Endothelial cell of hepatic sinusoid (primary cell): Measurements from ENCODE around the gene PLEKHA5.
"Not testable (repeated sequence)": the region's sequence is repeated elsewhere in the genome, so short reads cannot be mapped to it uniquely, and the experiment has no call there.

Experiments
- in situ Hi-C: cut with HindIII; loops from 2 replicates; pipeline ENCODE4 v1.10.0; 2017; ENCODE audit warnings: low sequenced_read_pairs

PLEKHA5 gene, protein sequence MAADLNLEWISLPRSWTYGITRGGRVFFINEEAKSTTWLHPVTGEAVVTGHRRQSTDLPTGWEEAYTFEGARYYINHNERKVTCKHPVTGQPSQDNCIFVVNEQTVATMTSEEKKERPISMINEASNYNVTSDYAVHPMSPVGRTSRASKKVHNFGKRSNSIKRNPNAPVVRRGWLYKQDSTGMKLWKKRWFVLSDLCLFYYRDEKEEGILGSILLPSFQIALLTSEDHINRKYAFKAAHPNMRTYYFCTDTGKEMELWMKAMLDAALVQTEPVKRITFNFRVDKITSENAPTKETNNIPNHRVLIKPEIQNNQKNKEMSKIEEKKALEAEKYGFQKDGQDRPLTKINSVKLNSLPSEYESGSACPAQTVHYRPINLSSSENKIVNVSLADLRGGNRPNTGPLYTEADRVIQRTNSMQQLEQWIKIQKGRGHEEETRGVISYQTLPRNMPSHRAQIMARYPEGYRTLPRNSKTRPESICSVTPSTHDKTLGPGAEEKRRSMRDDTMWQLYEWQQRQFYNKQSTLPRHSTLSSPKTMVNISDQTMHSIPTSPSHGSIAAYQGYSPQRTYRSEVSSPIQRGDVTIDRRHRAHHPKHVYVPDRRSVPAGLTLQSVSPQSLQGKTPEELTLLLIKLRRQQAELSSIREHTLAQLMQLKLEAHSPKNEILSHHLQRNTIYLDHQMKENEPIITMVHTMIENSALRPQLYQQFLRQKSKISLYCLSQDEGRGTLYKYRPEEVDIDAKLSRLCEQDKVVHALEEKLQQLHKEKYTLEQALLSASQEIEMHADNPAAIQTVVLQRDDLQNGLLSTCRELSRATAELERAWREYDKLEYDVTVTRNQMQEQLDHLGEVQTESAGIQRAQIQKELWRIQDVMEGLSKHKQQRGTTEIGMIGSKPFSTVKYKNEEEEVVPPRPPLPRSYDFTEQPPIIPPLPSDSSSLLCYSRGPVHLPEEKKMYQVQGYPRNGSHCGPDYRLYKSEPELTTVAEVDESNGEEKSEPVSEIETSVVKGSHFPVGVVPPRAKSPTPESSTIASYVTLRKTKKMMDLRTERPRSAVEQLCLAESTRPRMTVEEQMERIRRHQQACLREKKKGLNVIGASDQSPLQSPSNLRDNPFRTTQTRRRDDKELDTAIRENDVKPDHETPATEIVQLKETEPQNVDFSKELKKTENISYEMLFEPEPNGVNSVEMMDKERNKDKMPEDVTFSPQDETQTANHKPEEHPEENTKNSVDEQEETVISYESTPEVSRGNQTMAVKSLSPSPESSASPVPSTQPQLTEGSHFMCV

DNA sequence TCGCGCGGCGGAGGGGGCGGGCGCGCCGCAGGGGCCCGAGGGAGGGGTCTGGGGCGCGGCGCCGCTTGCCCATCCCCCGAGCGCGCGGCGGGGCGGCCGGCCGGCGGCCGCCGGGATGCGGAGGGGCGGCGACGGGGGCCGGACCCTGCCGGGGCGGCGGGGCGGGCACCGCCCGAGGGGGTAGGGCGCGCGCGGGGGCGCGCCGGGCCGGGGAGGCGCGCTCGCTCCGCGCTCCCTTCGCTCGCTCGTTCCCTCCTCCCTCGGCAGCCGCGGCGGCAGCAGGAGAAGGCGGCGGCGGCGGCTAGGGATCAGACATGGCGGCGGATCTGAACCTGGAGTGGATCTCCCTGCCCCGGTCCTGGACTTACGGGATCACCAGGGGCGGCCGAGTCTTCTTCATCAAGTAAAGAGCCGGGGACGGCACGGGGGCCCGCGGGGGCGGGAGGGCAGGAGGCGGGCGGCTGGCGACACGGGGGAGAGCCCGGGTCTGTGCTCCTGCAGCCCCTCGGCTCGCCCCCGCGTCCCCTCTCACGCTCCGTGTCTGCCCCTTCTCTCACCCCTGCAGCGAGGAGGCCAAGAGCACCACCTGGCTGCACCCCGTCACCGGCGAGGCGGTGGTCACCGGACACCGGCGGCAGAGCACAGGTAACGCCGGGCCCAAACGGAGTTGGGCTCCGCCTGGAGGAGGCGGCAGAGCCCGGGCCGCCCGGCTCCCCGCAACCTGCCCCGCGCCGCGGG lies at the start of gene PLEKHA5:
PLEKHA5 (plus strand) TSS at position 248 of the 738 bp plus-strand sequence; CDS start at position 315, 67 bp downstream.
- in situ Hi-C loops = no loop called here

DNA sequence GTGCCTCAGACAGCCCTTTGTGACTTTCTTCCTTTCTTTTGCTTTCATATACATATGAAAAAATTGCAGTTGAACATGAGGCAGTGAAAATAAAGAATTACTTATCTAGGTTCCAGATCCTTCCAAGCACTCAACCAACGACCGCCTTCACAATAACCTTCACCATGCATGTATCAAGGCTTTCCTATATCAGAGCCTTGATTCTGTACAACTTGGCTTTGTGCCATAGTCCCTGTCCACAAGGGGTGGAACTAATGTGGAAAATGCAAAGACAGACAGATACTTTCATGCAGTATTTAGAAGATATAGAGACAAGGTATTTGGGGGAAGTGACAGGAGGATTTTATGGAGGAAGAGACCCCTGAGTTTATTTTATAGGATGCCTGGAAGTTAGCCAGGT lies 48.6 kb upstream of the PLEKHA5 start:
- in situ Hi-C loops = no loop called here

DNA sequence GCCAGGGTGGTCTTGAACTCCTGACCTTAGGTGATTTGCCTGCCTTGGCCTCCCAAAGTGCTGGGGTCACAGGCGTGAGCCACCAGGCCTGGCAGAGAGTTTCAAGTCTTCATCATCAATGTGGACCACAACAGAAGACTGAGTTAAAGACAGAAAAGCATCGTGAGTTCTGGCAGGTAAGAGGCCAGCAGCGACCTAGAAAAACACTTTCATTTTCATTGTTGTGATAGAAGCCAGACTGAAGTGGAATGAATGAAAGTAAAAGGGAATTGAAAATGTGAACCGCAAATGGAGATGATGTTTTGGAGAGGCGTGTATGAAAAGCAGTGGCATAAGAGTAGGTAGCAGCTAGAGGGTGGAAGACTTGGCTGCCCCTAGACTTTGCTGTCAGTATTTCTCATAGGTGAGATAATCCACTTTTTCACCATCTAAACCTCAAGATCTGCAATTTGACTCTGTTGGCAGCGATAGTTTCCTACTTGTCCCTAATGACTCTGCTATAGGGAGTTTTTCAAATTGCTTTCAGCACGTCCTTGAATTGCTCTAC lies 47.1 kb upstream of the PLEKHA5 start:
- in situ Hi-C loops = no loop called here

DNA sequence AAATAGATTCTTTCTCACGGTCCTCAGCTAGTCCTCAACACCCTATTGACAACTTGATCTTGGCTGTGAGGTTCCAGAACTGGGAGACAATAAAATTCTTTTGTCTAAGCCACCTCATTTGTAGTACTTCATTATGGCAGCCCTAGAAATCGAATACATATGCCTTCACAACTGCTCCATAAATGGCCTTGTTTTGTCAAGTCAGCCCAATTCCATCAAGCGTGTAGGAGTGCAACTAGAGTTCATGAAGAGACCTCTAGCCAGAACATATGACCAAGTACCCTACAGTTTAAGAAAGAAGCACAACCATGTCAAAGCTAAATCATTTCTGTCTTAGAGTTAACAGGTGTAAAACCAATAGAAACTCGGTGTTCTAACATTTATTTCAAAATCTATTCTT lies 45.0 kb upstream of the PLEKHA5 start:
- in situ Hi-C loops = no loop called here

DNA sequence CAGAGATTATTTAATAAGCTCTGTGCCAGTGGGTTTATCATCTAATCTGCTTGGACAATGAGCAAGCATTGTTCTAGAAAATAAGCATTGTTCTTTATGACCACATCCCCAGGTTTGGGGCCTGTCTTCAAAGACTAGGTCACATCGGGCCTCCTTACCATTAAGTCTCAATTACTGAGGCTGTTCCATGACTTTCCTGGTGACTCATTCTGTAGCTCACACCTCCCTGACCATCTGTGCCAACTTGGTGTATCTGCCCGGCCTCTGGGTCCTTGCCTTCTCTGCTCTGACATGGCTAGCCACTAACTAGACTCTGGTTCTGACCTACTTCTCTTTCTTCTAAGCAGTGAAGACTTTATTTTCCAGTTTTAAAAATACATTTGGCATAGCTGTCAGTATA lies 44.4 kb upstream of the PLEKHA5 start:
- in situ Hi-C loops = no loop called here

DNA sequence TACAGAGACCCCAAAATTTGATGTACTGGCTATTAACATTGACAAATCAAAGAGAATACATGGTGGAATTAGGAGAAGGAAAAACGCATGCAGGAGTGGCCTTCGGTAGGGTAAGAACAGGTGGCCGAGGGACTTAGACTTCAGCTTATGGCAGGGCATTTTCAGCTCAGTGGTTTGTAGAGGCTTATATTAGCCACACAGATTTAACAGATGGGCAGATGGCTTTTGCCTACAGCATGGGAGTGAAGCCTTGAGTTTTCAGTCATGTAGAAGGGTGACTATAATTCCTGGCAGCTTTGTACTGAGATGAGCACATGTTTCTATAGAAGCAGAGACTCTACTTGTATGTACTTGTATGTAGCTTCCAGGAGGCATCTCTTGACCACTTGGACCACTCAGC lies 40.9 kb upstream of the PLEKHA5 start:
- in situ Hi-C loops = no loop called here

DNA sequence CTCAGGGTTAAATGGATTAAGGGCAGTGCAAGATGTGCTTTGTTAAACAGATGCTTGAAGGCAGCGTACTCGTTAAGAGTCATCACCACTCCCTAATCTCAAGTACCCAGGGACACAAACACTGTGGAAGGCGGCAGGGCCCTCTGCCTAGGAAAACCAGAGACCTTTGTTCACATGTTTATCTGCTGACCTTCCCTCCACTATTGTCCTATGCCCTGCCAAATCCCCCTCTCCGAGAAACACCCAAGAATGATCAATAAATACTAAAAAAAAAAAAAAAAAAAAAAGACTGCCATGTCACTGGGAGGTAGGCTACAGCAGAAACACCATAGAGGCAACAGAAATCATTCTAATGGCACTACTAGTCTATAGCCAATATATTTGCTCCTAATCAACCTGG lies 37.1 kb upstream of the PLEKHA5 start:
- in situ Hi-C loops = not testable (repeated sequence)

DNA sequence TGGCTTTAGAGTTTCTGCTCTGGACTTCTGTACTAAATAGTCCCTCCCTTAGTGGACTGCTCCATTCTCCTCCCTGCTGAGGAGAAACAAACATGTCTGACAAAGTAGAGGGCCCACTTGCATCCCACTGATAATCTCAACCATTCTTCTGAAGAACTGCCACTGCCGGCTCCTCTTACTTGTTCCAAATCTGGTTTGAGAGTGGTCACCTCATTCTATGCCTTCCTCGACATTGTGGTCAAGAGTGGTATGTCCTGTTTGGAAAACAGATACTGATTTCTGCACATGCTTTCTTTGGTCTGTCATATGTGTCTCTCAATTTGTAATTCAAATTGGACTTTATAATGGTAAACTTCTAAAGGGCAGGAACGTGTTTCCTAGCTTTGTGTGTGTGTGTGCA lies 36.3 kb upstream of the PLEKHA5 start:
- in situ Hi-C loops = no loop called here

DNA sequence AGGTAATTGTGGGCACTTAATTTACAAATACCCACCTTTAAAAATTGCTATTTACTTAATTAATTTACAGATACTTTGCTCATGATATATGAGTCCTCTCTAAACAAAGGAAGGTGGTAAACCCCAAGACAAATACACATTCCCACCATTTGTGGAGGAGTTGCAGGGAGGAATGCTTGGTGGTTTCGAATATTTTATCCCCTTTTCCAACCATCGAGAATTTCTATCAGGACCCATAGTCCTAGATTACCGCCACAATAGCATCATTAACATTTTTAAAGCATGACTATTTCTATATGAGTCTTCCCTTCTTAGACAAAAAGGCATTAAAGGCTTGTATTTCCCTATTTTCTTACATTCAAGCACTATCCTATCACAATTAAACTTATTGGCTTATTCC lies 34.2 kb upstream of the PLEKHA5 start:
- in situ Hi-C loops = no loop called here

DNA sequence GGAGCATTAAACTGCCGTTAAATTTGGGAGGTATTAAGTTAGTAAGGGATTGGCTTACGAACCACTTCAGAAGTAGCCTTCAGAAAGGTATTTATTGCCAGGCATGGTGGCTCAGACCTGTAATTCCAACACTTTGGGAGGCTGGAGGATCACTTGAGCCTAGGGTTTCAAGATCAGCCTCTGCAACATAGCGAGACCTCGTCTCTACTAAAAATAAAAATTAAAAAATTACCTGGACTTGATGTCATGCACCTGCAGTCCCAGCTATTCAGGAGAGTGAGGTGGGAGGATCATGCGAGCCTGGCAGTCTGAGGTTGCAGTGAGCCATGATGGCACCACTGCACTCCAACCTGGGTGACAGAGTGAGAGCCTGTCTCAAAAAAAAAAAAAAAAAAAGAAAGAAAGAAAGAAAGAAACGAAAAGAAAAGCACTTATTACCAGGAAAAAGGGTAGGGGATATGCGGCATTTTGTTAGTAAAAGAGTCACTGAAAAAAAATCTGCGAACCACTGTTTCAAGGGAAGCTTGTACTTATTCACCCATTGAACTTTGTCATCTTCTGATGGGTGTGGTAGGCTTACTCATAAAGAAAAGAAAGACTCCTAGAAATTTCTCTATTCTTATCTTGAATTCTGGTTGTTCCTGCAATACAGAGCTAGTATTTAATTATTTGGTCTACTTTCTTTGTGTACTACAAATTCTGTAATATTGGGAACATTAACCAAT lies 33.6 kb upstream of the PLEKHA5 start:
- in situ Hi-C loops = no loop called here

DNA sequence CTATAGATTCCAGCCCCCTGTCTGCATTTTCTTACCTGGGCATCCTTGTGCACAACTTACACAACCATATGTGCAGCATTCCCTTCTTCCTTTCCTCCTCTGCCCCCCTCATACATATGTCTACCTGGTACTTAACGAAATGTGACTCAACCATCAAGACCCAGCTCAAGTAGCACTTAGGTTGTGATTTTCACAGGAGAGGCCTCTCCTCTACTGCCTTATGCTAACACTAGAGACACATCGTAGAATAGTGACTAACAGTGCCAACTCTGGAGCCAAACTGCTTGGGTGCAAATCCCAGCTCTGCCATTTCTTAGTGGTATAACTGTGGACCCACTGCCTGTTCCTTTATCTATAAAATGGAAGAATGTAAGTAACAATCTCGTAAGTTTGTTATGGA lies 24.1 kb upstream of the PLEKHA5 start:
- in situ Hi-C loops = no loop called here

DNA sequence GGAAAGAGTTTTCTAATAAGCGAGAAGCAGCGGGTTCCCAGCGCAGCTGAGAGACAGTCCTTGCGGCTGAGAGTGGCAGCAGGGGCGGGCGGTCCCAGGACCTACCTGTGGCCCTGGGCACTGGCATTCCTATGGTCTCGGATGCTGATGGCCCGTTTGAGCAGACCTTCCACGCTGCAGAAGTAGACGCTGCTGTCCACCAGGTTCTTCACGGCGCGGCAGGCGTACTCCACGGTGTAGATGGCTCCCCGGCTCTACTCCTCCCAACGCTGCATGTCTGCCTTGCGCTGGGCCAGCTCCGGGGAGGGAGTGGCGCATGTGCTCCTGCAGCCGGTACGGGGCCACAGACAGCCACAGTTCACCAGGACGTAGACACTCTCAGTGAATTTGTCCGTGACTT lies 21.8 kb upstream of the PLEKHA5 start:
- in situ Hi-C loops = no loop called here

DNA sequence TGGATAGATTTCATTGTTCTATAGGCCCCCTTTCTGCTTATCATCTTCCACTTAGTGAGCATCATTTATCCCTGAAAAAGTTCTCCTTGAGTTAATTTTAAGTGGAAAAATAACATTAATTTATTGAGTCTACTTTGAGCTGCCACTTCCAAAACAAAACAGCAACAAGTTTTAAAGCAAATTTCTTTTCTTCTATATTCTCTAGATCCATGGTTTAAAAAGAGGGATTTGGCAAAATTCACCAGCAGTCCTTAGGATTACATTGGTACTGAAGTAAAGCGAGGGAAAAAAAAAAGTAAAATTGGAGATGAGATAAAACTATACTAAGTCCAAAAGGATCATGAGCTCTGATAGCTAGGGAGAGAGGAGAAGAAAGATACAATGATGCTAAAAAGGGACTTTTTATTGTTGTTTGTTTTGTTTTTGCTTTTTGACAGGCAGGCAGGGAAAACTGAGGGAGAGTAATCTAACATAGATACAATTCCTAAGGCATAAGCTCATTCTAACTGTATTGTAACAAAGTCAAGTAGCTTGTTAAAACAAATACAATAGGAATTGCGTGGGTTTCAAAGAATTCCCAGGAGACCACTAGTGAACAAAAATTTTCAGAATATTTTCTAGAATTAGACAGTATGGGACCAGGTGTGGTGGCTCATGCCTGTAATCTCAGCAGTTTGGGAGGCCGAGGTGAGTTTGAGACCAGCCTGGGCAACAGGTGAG lies 19.2 kb upstream of the PLEKHA5 start:
- in situ Hi-C loops = loop anchor here (5.0 kb wide), 1 partner anchor 98 kb away; no protein-coding TSS in a partner anchor

DNA sequence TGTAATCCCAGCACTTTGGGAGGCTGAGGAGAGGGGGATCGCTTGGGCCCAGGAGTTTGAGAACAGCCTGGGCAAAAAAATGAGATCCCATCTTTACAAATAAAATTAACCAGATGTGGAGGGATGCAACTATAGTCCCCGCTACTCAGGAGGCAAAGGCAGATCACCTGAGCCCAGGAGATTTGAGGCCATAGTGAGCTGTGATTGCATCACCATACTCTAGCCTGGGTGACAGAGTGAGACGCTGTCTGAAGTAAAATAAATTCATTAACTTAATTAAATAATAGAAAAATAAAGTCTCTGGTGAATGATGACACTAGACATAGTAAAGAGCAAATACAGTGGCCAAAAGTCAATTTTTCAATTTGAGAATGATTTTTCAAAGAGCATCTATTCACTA lies 16.1 kb upstream of the PLEKHA5 start:
- in situ Hi-C loops = loop anchor here (5.0 kb wide), 1 partner anchor 101 kb away; no protein-coding TSS in a partner anchor

DNA sequence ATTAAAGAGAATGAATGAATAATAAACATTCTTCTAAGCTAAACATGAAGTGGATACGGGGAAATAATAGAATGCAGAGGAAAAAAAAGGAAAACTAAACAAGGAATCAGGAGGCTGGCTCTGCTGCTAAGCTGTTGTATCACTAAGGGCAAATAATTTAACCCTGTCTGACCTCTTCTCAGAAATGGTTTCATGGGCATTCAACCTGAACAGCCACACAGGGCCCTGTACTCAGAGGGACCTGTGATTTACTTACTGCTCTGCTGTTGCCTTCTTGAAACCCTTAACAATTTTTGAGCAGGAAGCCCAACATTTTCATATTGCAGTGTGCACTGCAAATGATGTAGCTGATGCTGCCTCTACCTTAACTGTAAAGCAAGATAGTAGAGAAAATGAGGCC lies 14.2 kb upstream of the PLEKHA5 start:
- in situ Hi-C loops = no loop called here

DNA sequence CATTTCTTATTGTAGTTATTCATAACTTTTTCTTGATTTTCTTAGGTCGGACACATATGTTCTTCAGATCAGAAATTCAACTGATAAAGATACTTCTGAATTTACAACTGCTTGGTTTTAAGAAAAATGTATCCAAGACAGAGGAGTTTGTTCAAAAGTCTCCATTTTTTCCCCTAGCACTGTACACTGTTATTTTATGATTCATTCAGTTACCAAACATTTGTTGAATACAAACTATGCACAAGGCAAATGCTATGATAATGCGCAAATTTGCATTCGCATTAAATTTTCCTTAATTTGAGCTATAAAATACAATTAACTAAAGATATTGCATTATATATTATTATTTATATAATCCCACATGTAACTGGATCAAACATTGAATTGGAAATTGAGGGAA lies 10.1 kb upstream of the PLEKHA5 start:
- in situ Hi-C loops = no loop called here

DNA sequence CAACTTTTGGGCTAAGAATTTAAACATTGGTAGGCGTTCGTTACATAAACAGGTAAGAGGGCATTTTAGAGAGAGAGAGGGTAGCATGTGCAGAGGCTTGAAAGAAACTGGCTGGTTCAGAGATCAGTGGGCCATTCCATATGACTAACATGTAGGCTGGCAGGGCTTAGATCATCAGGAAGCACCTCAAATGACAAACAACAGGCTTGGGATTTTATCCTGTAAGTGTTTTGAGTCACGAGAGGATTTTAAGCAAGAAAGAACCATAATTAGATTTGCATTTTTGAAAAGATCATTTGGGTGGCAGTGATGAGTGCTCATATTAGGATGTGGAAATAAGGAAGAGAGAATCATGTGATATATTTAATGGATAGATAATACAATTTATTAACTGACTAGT lies 8.7 kb upstream of the PLEKHA5 start:
- in situ Hi-C loops = no loop called here

DNA sequence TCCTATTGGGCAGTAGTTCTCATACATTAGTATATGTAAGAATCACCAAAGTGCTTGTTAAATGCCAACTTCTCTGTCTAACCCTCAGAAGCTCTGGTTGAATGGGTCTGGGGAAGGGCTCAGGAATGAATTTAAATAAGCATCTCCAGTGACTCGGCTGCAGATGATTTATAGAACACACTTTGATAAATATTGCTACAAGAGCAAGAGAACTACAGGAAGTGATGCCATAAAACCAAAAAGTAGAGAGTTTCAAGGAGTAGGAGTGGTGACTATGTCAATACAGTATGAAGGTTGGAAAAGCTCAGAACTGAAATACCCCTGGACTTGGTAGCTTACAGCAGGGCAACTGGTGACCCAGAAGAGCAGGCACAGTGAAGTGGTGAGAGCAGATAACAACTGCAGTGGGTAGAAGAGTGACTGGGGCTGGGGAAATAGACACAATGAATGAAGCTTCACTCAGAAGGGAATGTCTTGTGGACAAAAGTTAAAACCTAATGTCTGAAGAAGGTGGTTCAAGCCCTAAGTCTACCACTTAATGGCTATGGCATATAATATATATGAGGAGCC lies 8.0 kb upstream of the PLEKHA5 start:
- in situ Hi-C loops = no loop called here
